ENCODE data around the gene C11orf21.

C11orf21 gene

GRCh38 chr11:2270322-2271076, 31.2 kb downstream of the C11orf21 start, which contains the start of gene ASCL2:
TSS of gene ASCL2 (minus strand) at chr11:2270588. CDS start at chr11:2270332, 256 bp downstream.
- no peak for DNase-seq

- DNase-seq = peak; percentile 32
These were observed 32.0 kb downstream of the C11orf21 start for GRCh38 chr11:2269601-2270321.

DNA sequence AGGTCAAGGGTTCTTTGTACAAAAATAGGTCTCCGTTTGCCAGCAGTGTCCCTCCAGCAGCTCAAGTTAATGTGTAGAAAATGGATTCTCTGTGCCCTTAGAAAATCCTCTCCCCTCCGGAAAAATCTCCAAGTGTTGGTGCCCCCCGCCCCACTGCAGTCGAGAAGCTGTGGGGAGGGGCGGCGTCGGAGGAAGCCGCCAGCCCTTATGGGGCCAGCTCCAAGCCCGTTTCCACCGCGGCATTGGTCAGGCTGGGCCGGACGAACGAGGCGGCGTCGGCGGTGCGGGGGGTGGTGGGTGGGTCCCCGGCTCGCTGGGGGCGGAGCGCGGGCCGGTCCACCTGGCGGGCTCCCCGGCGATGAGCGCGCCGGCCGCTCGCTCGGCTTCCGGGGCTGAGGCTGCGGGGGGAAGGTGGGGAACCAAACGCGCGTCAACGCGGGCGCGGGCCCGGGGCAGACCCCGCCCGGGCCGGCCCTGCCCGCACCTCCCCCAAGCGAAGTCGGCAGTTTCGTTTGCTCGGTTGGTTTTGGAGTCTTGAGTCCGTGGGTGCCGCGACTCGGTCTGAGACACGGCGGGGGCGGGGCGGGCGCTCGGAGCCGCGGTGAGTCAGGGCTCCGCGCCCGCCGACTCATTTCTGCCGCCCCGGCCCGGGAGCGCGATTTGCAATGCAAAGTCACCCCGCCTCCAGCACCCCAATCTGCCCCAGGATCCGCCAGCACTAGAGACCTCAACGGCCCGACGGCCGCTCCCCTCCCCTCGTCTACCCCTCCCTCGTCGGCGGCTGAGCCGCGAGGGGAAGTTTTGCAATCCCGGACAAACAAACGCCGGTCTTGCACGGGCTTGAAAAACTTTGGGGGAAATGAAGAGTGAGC, 32.8 kb downstream of the C11orf21 start:
- DNase-seq = no peak

DNA sequence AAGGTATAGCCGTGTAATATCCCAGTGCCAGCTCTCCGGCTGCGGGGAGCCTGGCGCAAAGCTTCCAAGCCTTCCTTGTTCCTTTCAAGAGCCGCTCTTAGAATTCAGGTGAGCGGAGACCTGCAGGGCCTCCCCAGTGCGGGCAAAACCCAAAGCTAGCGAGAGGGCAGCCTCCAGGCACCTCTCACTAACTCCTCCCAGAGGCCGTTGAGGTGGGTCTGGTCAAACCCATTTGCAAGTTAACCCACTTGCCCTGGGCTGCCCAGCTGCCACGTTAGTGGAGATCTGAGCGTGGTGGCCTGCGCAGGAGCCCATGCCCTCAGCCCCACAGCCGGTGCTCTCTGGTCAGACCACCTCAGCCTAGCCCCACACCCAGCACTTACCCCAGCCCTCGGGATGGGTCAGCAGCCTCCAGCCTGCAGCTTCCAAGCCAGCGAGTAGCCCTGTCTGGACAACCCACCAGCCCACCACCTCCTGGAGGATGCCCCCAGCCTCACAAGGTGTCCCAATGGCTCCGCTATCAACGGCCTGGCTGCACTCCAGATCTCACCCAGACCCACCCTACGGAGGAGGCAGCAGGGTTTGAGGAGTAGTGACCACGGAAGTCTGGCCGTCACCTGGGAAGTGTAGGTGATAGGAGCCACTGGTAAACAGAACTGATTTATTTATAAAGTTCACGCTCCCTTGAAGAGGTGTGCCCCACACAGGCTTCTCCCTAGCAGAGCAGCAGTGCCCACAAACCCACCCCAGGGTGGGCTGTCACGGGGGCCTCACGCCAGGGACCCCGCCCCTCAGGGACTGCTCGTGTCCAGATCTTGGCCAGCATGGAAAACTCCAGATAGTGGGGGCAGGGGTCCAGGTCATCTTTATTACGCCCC, 33.6 kb downstream of the C11orf21 start:
- DNase-seq = no peak

GRCh38 chr11:2267306-2267850, 34.3 kb downstream of the C11orf21 start:
- no peak for DNase-seq

DNA sequence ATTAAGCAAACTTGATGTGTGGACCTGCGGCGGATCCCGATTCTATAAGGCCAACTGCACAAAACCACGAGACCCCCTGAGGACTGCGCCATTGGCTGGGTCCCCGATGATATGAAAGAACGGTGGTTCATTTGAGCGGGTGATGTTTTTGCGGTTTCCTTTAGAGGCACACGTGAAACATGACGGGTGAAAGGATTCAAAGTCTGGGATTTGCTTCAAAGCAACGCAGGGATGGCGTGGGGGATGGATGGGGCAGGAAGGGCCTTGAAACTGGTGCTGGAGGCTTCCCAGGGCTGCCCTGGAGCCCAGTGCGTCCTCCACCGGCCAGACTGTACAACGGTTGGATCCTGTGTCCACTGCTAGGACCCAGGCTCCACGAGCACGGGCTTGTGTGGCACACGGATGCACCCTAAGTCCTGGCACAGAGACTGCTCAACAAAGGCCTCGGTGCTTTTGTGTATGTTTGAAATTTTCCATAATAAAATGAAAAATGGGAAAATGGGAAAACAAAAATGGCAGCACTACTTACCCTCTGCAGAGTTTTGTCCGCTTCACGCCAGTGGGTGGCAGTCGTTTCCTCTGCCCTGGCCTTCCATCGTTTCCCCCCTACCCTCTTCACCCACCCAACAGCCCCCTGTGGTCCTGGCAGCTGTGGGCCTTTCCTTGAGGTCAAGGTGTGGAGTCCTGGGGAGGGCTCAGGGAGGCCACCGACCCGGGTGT, 35.0 kb downstream of the C11orf21 start:
- no peak for DNase-seq

- no peak for DNase-seq
These were observed 35.7 kb downstream of the C11orf21 start for GRCh38 chr11:2265854-2266585.

- no peak for DNase-seq
These were observed 36.3 kb downstream of the C11orf21 start for GRCh38 chr11:2265396-2265795.

DNA sequence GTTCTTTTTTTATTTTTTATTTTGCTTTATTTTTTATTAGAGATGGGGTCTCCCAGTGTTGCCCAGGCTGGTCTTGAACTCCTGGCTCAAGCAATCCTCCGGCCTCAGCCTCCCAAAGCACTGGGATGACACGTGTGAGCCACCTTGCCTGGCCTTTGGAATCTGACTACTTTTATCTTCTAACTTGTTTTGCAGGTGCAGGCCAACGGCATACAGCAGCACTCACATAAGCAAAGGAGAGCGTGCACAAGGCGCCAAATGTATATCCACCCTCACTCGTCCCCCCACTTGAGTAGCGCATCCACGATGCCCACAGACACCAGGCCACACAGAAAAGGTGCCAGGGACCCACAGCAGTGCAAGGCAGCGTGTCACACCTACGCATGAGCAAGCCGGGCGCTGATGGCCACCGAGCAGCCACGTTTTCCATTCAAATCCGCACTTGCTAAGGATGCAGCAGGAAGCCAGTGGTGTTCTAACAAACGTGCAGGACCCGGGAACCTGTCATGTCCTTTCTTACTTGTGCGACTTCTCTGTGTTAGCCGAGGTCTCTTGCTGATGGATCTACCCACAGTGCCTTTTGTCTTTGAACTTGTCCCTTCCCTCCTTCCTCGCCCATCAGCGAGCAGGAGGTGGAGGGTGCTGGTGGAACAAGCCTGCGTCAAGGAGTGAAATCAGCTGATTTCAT, 37.2 kb downstream of the C11orf21 start:
- no peak for DNase-seq

DNA sequence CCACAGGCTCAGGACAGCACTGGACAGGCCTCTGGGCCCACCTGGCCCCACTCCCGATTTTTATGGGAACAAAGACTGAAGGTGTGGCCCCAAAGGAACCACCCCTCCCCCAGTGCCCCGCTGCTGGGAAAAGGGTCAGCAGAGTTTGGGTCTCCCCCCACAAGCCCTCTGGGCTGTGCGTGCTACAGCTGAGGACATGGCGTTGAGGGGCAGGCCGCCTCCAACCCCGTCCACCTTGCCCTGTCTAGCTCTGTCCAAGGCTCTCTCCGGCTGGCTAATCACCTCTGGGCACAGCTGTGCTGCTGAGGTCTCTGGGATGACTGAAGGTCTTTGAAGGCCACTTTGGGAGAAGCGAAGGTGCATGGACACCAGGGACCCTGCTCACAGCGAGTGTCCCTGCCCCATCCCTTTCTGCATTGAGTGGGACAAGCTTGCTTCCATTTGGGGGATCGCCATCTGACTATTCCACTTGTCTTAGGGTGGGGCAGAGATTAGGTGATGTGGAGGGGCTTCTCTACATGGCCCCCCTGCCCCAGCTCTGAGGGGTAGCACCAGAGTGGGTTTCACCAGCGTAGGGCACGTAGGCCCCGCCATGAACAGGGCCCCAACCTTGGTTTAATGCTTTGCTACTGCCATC, 37.9 kb downstream of the C11orf21 start:
- DNase-seq = no peak

DNA sequence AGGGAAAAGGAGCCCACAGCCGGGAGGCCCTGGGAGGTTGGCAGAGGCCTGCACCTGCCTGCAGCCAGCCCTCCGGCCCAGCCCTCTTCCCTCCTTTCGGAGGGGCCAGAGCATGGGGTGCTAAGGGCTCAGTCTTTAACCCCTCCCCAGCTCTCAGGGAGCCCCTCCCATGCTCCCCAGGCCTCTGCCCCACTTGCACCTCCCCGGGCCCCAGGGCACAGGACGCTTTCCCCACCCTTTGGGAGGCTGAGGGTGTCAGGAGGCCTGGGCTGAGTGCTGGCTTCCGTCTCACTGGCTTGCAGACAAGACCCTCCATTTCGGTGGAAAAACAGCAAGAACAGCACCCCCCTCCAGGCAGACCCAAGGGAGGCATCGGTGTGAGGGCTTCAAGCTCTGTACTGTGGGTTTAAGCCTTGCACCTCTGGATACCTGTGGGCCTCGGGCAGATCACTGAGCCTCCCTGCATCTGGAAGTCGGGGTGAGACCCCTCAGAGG, 38.6 kb downstream of the C11orf21 start:
- no peak for DNase-seq

DNA sequence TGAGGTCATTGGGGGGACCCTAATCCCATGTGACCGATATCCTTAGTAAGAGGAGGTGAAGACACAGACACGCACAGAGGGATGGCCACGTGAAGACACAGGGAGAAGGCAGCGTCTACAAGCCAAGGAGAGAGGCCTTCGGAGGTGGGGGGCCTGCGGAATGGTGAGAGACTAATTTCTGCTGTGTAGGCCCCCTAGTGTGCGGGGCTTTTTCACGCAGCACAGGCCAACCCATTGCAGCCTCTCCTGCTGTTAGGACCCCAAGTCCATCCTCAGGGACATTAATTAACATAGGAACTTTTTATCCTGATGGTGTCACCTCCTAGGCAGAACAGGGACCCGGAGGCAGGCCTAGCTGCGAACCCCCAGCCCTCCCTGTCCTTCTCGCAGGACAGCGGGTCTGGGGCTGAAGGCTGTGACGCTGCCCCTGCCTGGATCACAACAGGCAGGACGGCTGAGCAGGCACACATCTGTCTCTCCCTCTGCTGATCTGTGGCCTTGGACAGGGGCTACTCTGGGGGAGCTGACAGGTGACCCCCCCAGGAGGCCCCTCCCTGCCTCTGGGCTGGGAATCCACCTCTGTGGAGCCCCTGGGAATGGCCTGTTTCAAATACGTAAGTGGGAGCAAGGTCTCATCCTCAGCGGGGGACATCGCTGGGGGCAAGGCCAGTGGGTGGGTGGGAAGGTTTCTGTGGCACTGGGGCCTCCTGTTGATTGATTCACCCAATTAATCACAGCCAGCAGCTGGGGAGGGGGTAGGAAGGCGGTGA, 39.2 kb downstream of the C11orf21 start:
- no peak for DNase-seq

DNA sequence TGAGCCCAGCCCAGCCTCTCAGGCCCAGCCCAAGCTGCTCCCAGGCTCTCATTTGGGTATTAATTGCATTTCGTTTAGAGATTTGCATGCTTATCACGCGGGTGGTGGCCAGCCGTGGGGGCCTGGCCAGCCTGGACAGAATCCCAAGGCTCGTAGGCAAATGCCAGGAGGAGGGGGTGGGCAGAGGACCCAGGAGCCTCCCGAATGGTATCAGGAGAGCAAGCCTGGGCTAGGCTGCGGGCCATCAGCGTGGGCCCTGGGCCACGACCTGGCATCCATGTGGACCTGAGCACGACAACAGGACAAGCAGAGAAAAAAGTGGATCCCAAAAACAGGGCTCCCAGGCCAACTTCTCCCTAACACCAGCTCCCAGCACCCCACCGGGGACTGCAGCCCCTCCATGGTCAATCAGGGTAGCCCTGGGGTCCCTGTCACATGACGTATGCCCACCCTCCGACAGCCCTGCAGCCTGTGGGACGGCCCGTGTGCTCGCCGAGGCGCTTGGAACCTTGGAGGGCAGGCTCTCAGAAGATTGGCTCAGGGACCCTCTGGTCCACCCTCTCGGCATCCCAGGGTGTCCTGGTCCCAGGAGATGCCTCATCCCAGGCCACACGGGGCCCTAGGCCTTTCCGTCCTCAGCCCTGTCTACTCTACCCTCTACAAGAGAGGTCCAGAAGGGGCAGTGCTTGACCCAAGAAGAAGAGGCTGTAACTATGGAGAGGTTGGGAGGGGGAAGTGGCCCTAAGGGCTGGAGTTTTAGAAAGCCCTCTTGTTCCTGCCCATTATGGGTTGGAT, 40.1 kb downstream of the C11orf21 start:
- DNase-seq = no peak

DNA sequence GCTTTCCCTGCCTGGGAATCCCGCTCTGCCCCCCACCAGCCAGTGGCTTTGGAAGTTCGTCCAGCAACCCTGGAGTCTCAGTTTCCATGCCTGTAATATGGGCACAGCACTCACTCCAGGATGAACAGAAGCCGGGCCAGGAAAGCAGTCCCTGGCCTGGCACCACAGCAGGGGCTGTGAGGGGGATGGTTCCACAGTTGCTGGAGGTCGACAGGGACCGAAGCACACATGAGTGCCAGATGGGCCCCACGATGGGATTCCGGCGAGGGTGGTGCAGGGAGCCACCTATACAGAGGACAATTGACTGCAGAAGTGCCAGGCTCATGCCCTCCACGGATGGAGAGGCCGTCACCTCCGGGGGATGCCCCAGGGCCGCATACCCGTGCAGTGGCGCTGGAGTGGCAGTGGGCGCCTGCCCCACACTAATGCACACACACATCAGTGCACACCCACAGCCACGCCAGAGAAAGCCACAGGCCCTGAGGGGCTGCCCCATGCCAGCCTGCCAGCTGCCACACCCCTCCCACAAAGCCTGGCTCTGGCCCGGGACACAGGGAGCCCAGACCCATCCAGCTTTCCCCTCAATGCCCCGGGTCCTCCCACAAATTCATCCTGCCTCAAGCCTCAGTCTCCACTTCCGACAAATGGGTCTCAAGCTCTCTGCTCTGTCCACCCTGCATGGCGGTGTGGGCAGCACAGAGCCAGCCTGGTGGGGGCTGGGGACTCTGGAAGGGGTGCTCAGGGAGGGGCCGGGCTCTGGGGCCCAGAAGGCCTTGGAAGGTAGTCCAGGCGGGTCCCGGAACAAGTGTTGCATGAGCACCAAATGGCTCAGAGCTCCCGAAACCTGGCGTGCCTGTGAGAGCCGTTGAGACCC, 41.0 kb downstream of the C11orf21 start:
- no peak for DNase-seq

DNA sequence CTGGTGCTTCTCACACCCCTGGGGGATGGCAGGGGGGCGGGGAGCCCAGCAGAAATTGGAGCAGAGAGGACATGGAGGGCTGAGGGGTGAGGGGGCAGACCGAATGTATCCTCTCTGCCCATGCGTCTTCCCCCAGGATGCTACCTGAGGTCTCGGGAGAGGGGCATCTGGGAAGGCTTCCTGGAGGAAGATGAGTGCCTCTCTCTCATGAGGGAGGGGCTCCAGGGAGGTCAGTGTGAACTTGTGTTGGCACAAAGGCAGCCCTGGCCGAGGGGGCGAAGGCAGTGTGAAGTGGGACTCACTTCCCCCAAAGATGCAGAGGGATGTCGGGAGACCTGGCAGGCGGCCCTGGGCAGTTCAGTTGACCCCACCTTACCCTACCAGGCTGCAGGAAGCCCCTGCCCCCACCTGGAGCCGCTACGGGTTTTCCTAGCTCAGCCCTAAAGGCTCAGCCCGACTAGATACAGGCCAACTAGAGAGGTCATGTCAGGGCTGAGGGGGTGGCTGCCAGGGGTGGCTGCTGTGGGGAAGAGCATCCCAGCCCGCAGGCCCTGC, 41.7 kb downstream of the C11orf21 start:
- DNase-seq = no peak

GRCh38 chr11:2259466-2259830, 42.3 kb downstream of the C11orf21 start:
- no peak for DNase-seq
